CD14-positive monocyte (primary cell): ENCODE results near the gene ICAM2. TPM values are rescaled to one million over a fixed set of nuclear protein-coding genes. Genes with fewer than 3 reads are reported as not detected.
A peak's percentile ranks its signal among the peaks of the same experiment; 100 is the strongest.

Source experiments
- DNase-seq, 3 donors: peaks; one replicate each; pipeline ENCODE4 v3.0.0-alpha.2; 2011 to 2022
- H2AFZ ChIP-seq: 2 replicates; pipeline ENCODE4 v1.6.0; 2012; ENCODE audit warnings: mild to moderate bottlenecking, low read depth, low read length, inconsistent platforms; ENCODE audit not compliant: insufficient read depth, poor library complexity, severe bottlenecking
- H3K27ac ChIP-seq, 2 donors: 1 replicate in 1 of 2; 2 replicates in 1 of 2; pipeline ENCODE4 v1.5.1; 2012 to 2013; ENCODE audit warnings: low read length in 2 of 2, control low read depth in 1 of 2, inconsistent platforms in 1 of 2, low read depth in 1 of 2, mild to moderate bottlenecking in 1 of 2
- H3K27me3 ChIP-seq, 2 donors: one replicate each; pipeline versions ENCODE4 v1.6.0 to v1.6.1; 2011 to 2013; ENCODE audit warnings: low read length in 2 of 2; ENCODE audit not compliant: control insufficient read depth in 2 of 2, insufficient read depth in 2 of 2
- H3K36me3 ChIP-seq, 2 donors: replicated peaks in 1 of 2; 1 replicate in 1 of 2; 2 replicates in 1 of 2; pipeline versions ENCODE4 v1.5.1 to v1.6.1; 2012 to 2013; ENCODE audit warnings: low read length in 2 of 2, control low read depth in 1 of 2, inconsistent platforms in 1 of 2, mild to moderate bottlenecking in 1 of 2; ENCODE audit not compliant: insufficient read depth in 2 of 2, control insufficient read depth in 1 of 2
- H3K4me1 ChIP-seq, 2 donors: 1 replicate in 1 of 2; 2 replicates in 1 of 2; pipeline versions ENCODE4 v1.5.1 to v1.6.1; 2012 to 2013; ENCODE audit warnings: low read length in 2 of 2, control low read depth in 1 of 2, inconsistent platforms in 1 of 2, mild to moderate bottlenecking in 1 of 2, moderate library complexity in 1 of 2; ENCODE audit not compliant: insufficient read depth in 2 of 2, control insufficient read depth in 1 of 2
- H3K4me2 ChIP-seq: replicated peaks from 2 replicates; pipeline ENCODE3; 2012; ENCODE audit warnings: low read length, moderate library complexity, mild to moderate bottlenecking; ENCODE audit not compliant: poor library complexity, severe bottlenecking; ENCODE audit errors: extremely low read depth
- H3K4me3 ChIP-seq, 3 experiments: fragments of 200-600 bp in 1 of 3; sonication (generic) in 1 of 3; replicated peaks in 1 of 3; 1 replicate in 2 of 3; 2 replicates in 1 of 3; pipeline ENCODE4 v1.5.1; 2011 to 2013; ENCODE audit warnings: low read length in 3 of 3, mild to moderate bottlenecking in 3 of 3, control low read depth in 2 of 3, low read depth in 2 of 3, inconsistent platforms in 1 of 3, moderate library complexity in 1 of 3
- H3K79me2 ChIP-seq: 2 replicates; pipeline ENCODE4 v1.6.0; 2012; ENCODE audit warnings: mild to moderate bottlenecking, control low read depth, inconsistent platforms, low read length, moderate library complexity; ENCODE audit not compliant: insufficient read depth
- H3K9ac ChIP-seq: 2 replicates; pipeline ENCODE4 v1.6.0; 2017; ENCODE audit warnings: low read length, mild to moderate bottlenecking; ENCODE audit not compliant: insufficient read depth, poor library complexity, severe bottlenecking
- H3K9me3 ChIP-seq, 2 donors: replicated peaks in 1 of 2; 1 replicate in 1 of 2; 2 replicates in 1 of 2; pipeline versions ENCODE4 v1.5.1 to v1.6.1; 2012 to 2013; ENCODE audit warnings: low read length in 2 of 2, control low read depth in 1 of 2; ENCODE audit not compliant: control insufficient read depth in 1 of 2, insufficient read depth in 1 of 2
- H4K20me1 ChIP-seq: 2 replicates; pipeline ENCODE4 v1.6.0; 2012; ENCODE audit warnings: mild to moderate bottlenecking, low read length, control low read depth, moderate library complexity; ENCODE audit not compliant: insufficient read depth
- H3K27ac Mint-ChIP-seq, 7 donors: one replicate each; pipeline ENCODE4 v1.8.0; 2020; ENCODE audit warnings: mild to moderate bottlenecking in 7 of 7, mixed read lengths in 7 of 7, moderate library complexity in 6 of 7, inconsistent platforms in 2 of 7
- H3K27me3 Mint-ChIP-seq, 3 donors: one replicate each; pipeline ENCODE4 v1.8.0; 2021 to 2022; ENCODE audit warnings: low read depth in 3 of 3, mild to moderate bottlenecking in 3 of 3, mixed read lengths in 3 of 3, moderate library complexity in 3 of 3, inconsistent platforms in 1 of 3
- H3K36me3 Mint-ChIP-seq, 2 donors: one replicate each; pipeline ENCODE4 v1.8.0; 2020; ENCODE audit warnings: mixed read lengths in 2 of 2, inconsistent platforms in 1 of 2, mild to moderate bottlenecking in 1 of 2
- H3K4me1 Mint-ChIP-seq: one replicate; pipeline ENCODE4 v1.8.0; 2020; ENCODE audit warnings: mild to moderate bottlenecking, mixed read lengths
- H3K4me3 Mint-ChIP-seq, 2 donors: one replicate each; pipeline ENCODE4 v1.8.0; 2020; ENCODE audit warnings: mild to moderate bottlenecking in 2 of 2, mixed read lengths in 2 of 2, moderate library complexity in 1 of 2
- H3K9me3 Mint-ChIP-seq, 7 donors: one replicate each; pipeline ENCODE4 v1.8.0; 2020 to 2022; ENCODE audit warnings: mixed read lengths in 7 of 7, mild to moderate bottlenecking in 6 of 7, moderate library complexity in 6 of 7, inconsistent platforms in 2 of 7
- WGBS: methylation state at CpG from one replicate; pipeline ENCODE4 v1.1.5; 2013; ENCODE audit warnings: missing lambda C conversion rate; ENCODE audit not compliant: insufficient coverage; 5-methylcytosine and 5-hydroxymethylcytosine counted together
- intact Hi-C, 2 donors: fragments of 100-400 bp; cut with micrococcal nuclease; formaldehyde crosslinking; loops; one replicate each; pipeline versions ENCODE4 v1.15.0 to v1.15.1; 2023
- polyA plus RNA-seq, 3 donors: library from polyadenylated mRNA; depleted of rRNA in 1 of 3; unstranded in 2 of 3; stranded (reverse) in 1 of 3; fragments of 300-500 nt in 2 of 3; fragments of >200 nt in 1 of 3; fragmentation: Illumina TruSeq in 2 of 3; gene quantifications; 1 replicate in 2 of 3; 2 replicates in 1 of 3; pipeline ENCODE4 v1.2.3, GENCODE V29; 2012 to 2021
- TF ChIP-seq, protein P1 (sequence below): fragments of 200-600 bp; IDR thresholded peaks from one replicate; pipeline ENCODE4 v1.8.0; 2022; ENCODE audit warnings: antibody characterized with exemption, mild to moderate bottlenecking

ICAM2 gene
- polyA plus RNA-seq, 3 donors: 111 to 186 (median 174) TPM

DNA sequence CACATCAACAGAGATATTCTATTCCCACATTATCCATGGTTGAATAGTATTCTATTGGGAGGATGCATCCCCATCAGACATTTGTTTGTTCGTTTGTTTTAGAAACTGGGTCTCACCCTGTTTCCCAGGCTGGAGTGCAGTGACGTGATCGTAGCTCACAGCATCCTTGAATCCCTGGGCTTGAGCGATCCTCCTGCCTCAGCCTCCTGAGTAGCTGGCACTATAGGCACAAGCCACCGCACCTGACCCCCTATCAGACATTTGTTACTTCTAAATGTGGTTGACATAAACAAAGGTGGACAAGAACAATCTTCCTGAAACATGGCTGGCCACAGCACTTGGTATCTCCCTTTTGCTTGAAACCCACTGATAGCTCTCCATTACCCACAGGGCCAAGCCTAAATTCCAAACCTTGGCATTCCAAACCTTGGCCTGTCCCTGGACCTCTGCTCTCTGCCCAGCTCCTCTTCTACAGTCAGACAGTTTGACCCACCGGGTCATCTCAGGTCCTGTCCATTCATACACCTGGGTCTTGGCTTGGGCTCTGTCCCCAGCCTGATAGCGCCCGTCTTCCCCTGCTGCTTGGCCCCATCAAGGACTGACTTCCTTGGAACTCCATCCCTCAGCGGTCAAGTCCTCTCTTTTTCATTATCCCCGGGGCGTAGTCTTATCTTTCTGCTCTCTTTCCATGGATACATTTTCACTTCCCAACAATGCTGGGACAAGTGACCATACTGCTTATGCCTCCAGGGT lies 23.8 kb downstream of the ICAM2 start:
- no peaks in the 10 kb centered on the region for H3K79me2 ChIP-seq
- H4K20me1 ChIP-seq: no peaks in the 10 kb centered on the region
- H2AFZ ChIP-seq: no peak overlapping the region
- WGBS: 98% methylated on average over 10 of the region's 11 CpGs
- no peak for DNase-seq
- no peak overlapping the region for H3K4me2 ChIP-seq
- TF ChIP-seq, protein P1, sequence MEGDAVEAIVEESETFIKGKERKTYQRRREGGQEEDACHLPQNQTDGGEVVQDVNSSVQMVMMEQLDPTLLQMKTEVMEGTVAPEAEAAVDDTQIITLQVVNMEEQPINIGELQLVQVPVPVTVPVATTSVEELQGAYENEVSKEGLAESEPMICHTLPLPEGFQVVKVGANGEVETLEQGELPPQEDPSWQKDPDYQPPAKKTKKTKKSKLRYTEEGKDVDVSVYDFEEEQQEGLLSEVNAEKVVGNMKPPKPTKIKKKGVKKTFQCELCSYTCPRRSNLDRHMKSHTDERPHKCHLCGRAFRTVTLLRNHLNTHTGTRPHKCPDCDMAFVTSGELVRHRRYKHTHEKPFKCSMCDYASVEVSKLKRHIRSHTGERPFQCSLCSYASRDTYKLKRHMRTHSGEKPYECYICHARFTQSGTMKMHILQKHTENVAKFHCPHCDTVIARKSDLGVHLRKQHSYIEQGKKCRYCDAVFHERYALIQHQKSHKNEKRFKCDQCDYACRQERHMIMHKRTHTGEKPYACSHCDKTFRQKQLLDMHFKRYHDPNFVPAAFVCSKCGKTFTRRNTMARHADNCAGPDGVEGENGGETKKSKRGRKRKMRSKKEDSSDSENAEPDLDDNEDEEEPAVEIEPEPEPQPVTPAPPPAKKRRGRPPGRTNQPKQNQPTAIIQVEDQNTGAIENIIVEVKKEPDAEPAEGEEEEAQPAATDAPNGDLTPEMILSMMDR: no peak
- peaks cover 39% of the 10 kb centered on the region in 2 donors for H3K4me1 ChIP-seq
- Mint-ChIP-seq H3K27ac (no peak overlapping the region), H3K36me3 (no peaks in the 10 kb centered on the region), H3K27me3 (peaks cover 33 to 54% (median 47%) of the 10 kb centered on the region in 3 donors), H3K4me1 (peaks cover 41% of the 10 kb centered on the region), H3K9me3 (peaks cover 0 to 13% (median 3%) of the 10 kb centered on the region in 7 donors), H3K4me3 (peak overlapping the region in 1 of 2 donors; percentile 95)
- no peak overlapping the region for H3K27ac ChIP-seq
- no peaks in the 10 kb centered on the region for H3K36me3 ChIP-seq
- no peak overlapping the region for H3K4me3 ChIP-seq
- intact Hi-C loops: no loop called here
- no peak overlapping the region for H3K9ac ChIP-seq
- peaks cover 8 to 36% of the 10 kb centered on the region in 2 donors for H3K27me3 ChIP-seq
- no peaks in the 10 kb centered on the region for H3K9me3 ChIP-seq

DNA sequence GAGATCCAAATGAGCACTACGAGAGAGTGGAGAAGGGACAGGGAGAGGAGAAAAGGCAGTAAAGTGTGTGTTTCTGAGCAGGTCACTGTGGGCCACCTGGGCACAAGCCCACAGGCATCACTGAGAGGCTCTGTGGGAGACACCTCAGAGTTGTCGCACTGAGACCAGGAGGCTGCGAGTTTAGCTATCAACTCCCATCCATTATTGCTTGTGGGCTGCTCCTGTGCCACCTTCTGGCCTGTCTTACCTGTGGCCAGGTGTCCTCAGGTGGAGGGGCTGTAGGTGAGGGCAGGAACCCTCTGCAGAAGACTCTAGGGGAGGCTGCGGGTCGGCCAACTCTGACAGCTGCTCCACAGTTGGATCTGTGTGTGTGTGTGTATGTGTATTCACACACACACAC lies 24.8 kb downstream of the ICAM2 start:
- Histone ChIP-seq H3K79me2 (no peaks in the 10 kb centered on the region), H3K9me3 (no peaks in the 10 kb centered on the region), H3K27ac (no peak overlapping the region), H3K4me3 (no peak overlapping the region), H3K4me2 (no peak overlapping the region), H3K9ac (no peak overlapping the region), H3K36me3 (no peaks in the 10 kb centered on the region), H3K27me3 (peaks cover 8 to 36% of the 10 kb centered on the region in 2 donors), H3K4me1 (peaks cover 31 to 33% of the 10 kb centered on the region in 2 donors), H4K20me1 (no peaks in the 10 kb centered on the region), H2AFZ (no peak overlapping the region)
- H3K4me1 Mint-ChIP-seq: peaks cover 35% of the 10 kb centered on the region
- H3K27me3 Mint-ChIP-seq: peaks cover 35 to 59% (median 51%) of the 10 kb centered on the region in 3 donors
- no CpG with 5 or more reads among the region's 5 CpGs for whole genome bisulfite sequencing
- TF ChIP-seq, protein P1: no peak
- peaks cover 0 to 16% (median 3%) of the 10 kb centered on the region in 7 donors for H3K9me3 Mint-ChIP-seq
- intact Hi-C loops: no loop called here
- H3K27ac Mint-ChIP-seq: peak overlapping the region in 1 of 7 donors; percentile 45
- no peak for DNase-seq
- no peaks in the 10 kb centered on the region for H3K36me3 Mint-ChIP-seq
- peak overlapping the region in 1 of 2 donors; percentile 7 for H3K4me3 Mint-ChIP-seq
